HL-60 (cell line): ENCODE measurements around the gene AKT3.

Source experiments
- GABPA ChIP-seq: IDR thresholded peaks from 2 replicates; pipeline ENCODE4 v1.6.1; 2012; ENCODE audit warnings: low read depth
- POLR2AphosphoS5 ChIP-seq: IDR thresholded peaks from 2 replicates; pipeline ENCODE4 v1.6.1; 2012; ENCODE audit warnings: low read depth
- SPI1 ChIP-seq: IDR thresholded peaks from 2 replicates; pipeline ENCODE4 v1.6.1; 2012; ENCODE audit warnings: low read depth, mild to moderate bottlenecking, borderline replicate concordance
- TF ChIP-seq, protein P1 (sequence below): IDR thresholded peaks from one replicate; pipeline ENCODE4 v1.5.1; 2011; ENCODE audit warnings: low read length, control low read depth, inconsistent platforms; ENCODE audit not compliant: insufficient read depth
- TF ChIP-seq, protein P2 (sequence below): IDR thresholded peaks from 2 replicates; pipeline ENCODE4 v1.6.1; 2012; ENCODE audit warnings: low read depth; ENCODE audit not compliant: insufficient replicate concordance

DNA sequence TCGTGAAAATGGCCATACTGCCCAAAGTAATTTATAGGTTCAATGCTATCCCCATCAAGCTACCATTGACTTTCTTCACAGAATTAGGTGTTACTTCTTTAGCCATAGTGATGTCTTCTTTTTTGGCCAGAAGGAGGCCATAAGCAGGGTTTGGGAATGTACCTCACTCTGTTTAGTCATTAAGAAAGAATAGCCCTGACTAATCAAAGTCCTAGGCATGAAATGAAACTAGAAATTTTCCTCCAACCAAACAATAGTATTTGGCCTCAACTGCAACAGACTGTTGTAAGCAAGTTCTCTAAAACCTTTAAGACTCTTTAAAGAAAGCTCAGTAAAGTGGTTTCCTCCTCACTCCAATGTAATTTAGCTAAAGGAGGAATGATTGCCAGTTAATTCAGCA lies 163.9 kb downstream of the AKT3 start:
- TF ChIP-seq, protein P1, sequence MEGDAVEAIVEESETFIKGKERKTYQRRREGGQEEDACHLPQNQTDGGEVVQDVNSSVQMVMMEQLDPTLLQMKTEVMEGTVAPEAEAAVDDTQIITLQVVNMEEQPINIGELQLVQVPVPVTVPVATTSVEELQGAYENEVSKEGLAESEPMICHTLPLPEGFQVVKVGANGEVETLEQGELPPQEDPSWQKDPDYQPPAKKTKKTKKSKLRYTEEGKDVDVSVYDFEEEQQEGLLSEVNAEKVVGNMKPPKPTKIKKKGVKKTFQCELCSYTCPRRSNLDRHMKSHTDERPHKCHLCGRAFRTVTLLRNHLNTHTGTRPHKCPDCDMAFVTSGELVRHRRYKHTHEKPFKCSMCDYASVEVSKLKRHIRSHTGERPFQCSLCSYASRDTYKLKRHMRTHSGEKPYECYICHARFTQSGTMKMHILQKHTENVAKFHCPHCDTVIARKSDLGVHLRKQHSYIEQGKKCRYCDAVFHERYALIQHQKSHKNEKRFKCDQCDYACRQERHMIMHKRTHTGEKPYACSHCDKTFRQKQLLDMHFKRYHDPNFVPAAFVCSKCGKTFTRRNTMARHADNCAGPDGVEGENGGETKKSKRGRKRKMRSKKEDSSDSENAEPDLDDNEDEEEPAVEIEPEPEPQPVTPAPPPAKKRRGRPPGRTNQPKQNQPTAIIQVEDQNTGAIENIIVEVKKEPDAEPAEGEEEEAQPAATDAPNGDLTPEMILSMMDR = no peak
- no peak for TF ChIP-seq SPI1
- TF ChIP-seq, protein P2, sequence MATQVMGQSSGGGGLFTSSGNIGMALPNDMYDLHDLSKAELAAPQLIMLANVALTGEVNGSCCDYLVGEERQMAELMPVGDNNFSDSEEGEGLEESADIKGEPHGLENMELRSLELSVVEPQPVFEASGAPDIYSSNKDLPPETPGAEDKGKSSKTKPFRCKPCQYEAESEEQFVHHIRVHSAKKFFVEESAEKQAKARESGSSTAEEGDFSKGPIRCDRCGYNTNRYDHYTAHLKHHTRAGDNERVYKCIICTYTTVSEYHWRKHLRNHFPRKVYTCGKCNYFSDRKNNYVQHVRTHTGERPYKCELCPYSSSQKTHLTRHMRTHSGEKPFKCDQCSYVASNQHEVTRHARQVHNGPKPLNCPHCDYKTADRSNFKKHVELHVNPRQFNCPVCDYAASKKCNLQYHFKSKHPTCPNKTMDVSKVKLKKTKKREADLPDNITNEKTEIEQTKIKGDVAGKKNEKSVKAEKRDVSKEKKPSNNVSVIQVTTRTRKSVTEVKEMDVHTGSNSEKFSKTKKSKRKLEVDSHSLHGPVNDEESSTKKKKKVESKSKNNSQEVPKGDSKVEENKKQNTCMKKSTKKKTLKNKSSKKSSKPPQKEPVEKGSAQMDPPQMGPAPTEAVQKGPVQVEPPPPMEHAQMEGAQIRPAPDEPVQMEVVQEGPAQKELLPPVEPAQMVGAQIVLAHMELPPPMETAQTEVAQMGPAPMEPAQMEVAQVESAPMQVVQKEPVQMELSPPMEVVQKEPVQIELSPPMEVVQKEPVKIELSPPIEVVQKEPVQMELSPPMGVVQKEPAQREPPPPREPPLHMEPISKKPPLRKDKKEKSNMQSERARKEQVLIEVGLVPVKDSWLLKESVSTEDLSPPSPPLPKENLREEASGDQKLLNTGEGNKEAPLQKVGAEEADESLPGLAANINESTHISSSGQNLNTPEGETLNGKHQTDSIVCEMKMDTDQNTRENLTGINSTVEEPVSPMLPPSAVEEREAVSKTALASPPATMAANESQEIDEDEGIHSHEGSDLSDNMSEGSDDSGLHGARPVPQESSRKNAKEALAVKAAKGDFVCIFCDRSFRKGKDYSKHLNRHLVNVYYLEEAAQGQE = no peak
- TF ChIP-seq POLR2AphosphoS5 = no peak
- TF ChIP-seq GABPA = no peak
